ENCODE measurements around the gene RESP18.

Gene RESP18

GRCh38 chr2:219332542-219332941, at the start of gene RESP18:
Gene RESP18, minus strand, starts transcription at chr2:219332744.
- no peak within 1 kb of the TSS for H3K27ac ChIP-seq
- TF ChIP-seq ZFX (IDR thresholded peaks at IDR 0.05; ENCODE audit: borderline replicate concordance) (no peak), CTCF (IDR thresholded peaks at IDR 0.05) (no peak)

- no peak overlapping the region for H3K27ac ChIP-seq
- TF ChIP-seq CTCF (IDR thresholded peaks at IDR 0.05) (no peak), ZFX (IDR thresholded peaks at IDR 0.05; ENCODE audit: borderline replicate concordance) (no peak)
Observed at GRCh38 chr2:219381448-219381847, 48.9 kb upstream of the RESP18 start.

- H3K27ac ChIP-seq: no peak overlapping the region
- TF ChIP-seq ZFX (IDR thresholded peaks at IDR 0.05; ENCODE audit: borderline replicate concordance) (no peak), CTCF (IDR thresholded peaks at IDR 0.05) (no peak)
Observed at GRCh38 chr2:219380926-219381325, 48.4 kb upstream of the RESP18 start.

GRCh38 chr2:219378163-219378851, 45.8 kb upstream of the RESP18 start:
- no peak overlapping the region for H3K27ac ChIP-seq
- TF ChIP-seq CTCF (IDR thresholded peaks at IDR 0.05) (no peak), ZFX (IDR thresholded peaks at IDR 0.05; ENCODE audit: borderline replicate concordance) (no peak)

- peak overlapping the region; percentile 54 for H3K27ac ChIP-seq
- TF ChIP-seq ZFX (IDR thresholded peaks at IDR 0.05; ENCODE audit: borderline replicate concordance) (no peak), CTCF (IDR thresholded peaks at IDR 0.05) (no peak)
Observed at GRCh38 chr2:219369447-219369861, 36.9 kb upstream of the RESP18 start.

GRCh38 chr2:219368690-219369191, 36.2 kb upstream of the RESP18 start:
- TF ChIP-seq ZFX (IDR thresholded peaks at IDR 0.05; ENCODE audit: borderline replicate concordance) (no peak), CTCF (IDR thresholded peaks at IDR 0.05) (no peak)
- H3K27ac ChIP-seq: peak overlapping the region; percentile 54

GRCh38 chr2:219362524-219363164, 30.1 kb upstream of the RESP18 start:
- H3K27ac ChIP-seq: no peak overlapping the region
- TF ChIP-seq CTCF (IDR thresholded peaks at IDR 0.05) (no peak), ZFX (IDR thresholded peaks at IDR 0.05; ENCODE audit: borderline replicate concordance) (no peak)

Measured in 22Rv1 (cell line).